K562 (cell line): ENCODE results near the gene EEF2. TPM values are rescaled to one million over a fixed set of nuclear protein-coding genes. Genes with fewer than 3 reads are reported as not detected.

Experiments
- ATAC-seq: fragments of 200-7000 bp; cut with Tn5 transposase; 3 replicates; pipeline ENCODE4 v1.9.1; 2020; ENCODE audit warnings: moderate library complexity
- BruUV-seq: library from RNA; stranded (reverse); fragments of 400-500 nt; replicated peaks from 2 replicates; lab custom pipeline; 2021; lab: Mats Ljungman, UMichigan
- CTCF ChIA-PET: fragments of 300-600 bp; formaldehyde crosslinking; extraction: SDS; loops from one replicate; lab custom pipeline; 2021; ENCODE audit warnings: low intra/inter-chr PET ratio; lab: Yijun Ruan, JAX
- POLR2A ChIA-PET: fragments of 300-600, 350-650 bp; sonication (Branson Sonifier 250); formaldehyde crosslinking; extraction: SDS; loops from one replicate; lab custom pipeline; 2021; ENCODE audit warnings: antibody characterized with exemption, inconsistent platforms; lab: Yijun Ruan, JAX
- DNase-seq, 4 experiments: peaks; one replicate each; pipeline versions ENCODE4 v3.0.0 to v3.0.0-alpha.2; 2011 to 2018; ENCODE audit warnings: low spot score in 3 of 4, mixed read lengths in 3 of 4; ENCODE audit errors: extremely low read depth in 1 of 4
- FAIRE-seq: peaks from 2 replicates; lab custom pipeline; 2011; peaks lifted over from hg19 to GRCh38; lab: Jason Lieb, UNC
- H2AFZ ChIP-seq: 2 replicates; pipeline ENCODE4 v1.6.0; 2011; ENCODE audit warnings: low read depth, low read length, control low read depth, inconsistent platforms
- H3K27ac ChIP-seq: fragments of 200-600 bp; 3 replicates; pipeline ENCODE4 v1.8.0; 2011; ENCODE audit warnings: low read depth, mild to moderate bottlenecking, control low read depth, inconsistent platforms, low read length, moderate library complexity, mixed read lengths; ENCODE audit errors: extremely low read depth
- H3K27me3 ChIP-seq, 2 experiments: fragments of 300-600 bp in 1 of 2; 2 replicates in 1 of 2; 3 replicates in 1 of 2; pipeline versions ENCODE4 v1.6.0 to v1.8.0; 2011; ENCODE audit warnings: inconsistent platforms in 2 of 2, low read length in 2 of 2, mild to moderate bottlenecking in 1 of 2, mixed read lengths in 1 of 2, moderate library complexity in 1 of 2; ENCODE audit not compliant: control insufficient read depth in 2 of 2, insufficient read depth in 2 of 2
- H3K36me3 ChIP-seq: fragments of 300-600 bp; 3 replicates; pipeline ENCODE4 v1.8.0; 2011; ENCODE audit warnings: mild to moderate bottlenecking, low read length, inconsistent platforms; ENCODE audit not compliant: control insufficient read depth, insufficient read depth
- H3K4me1 ChIP-seq, 2 experiments: fragments of 200-600 bp in 1 of 2; replicated peaks in 1 of 2; 2 replicates in 1 of 2; 3 replicates in 1 of 2; pipeline versions ENCODE4 v1.5.1 to v1.8.0; 2011; ENCODE audit warnings: inconsistent platforms in 2 of 2, low read length in 2 of 2, mild to moderate bottlenecking in 1 of 2, mixed read lengths in 1 of 2, moderate library complexity in 1 of 2; ENCODE audit not compliant: control insufficient read depth in 2 of 2, insufficient read depth in 2 of 2
- H3K4me2 ChIP-seq: 2 replicates; pipeline ENCODE4 v1.6.1; 2011; ENCODE audit warnings: low read length, control low read depth, inconsistent platforms, mixed read lengths; ENCODE audit not compliant: insufficient read depth
- H3K4me3 ChIP-seq: fragments of 200-600 bp; sonication (generic), shearing (Covaris generic); 2 replicates; pipeline ENCODE4 v1.5.1; 2016; ENCODE audit warnings: control low read depth, inconsistent platforms
- H3K79me2 ChIP-seq: fragments of 200-600 bp; 3 replicates; pipeline ENCODE4 v1.8.0; 2011; ENCODE audit warnings: low read length, inconsistent platforms; ENCODE audit not compliant: control insufficient read depth, insufficient read depth
- H3K9ac ChIP-seq, 2 experiments: 2 replicates each; pipeline versions ENCODE4 v1.6.0 to v1.6.1; 2011; ENCODE audit warnings: low read depth in 2 of 2, low read length in 2 of 2, control low read depth in 1 of 2, inconsistent platforms in 1 of 2, mild to moderate bottlenecking in 1 of 2, mixed read lengths in 1 of 2; ENCODE audit not compliant: insufficient read depth in 1 of 2
- H3K9me1 ChIP-seq: one replicate; pipeline ENCODE4 v1.6.0; 2011; ENCODE audit warnings: inconsistent platforms, mild to moderate bottlenecking, low read length, moderate library complexity; ENCODE audit not compliant: control insufficient read depth, insufficient read depth
- H3K9me3 ChIP-seq: replicated peaks from 2 replicates; pipeline ENCODE4 v1.5.1; 2011; ENCODE audit warnings: low read depth, low read length, inconsistent platforms; ENCODE audit not compliant: control insufficient read depth, insufficient read depth
- H4K20me1 ChIP-seq: replicated peaks from 2 replicates; pipeline ENCODE4 v1.6.1; 2011; ENCODE audit warnings: low read length, inconsistent platforms, mixed read lengths; ENCODE audit not compliant: control insufficient read depth, insufficient read depth
- ARNT ChIP-seq, 2 experiments: fragments of 450-650 bp; IDR thresholded peaks; 2 replicates each; pipeline ENCODE4 v1.6.1; 2016; ENCODE audit warnings: mild to moderate bottlenecking in 1 of 2
- CBX3 ChIP-seq, 2 experiments: IDR thresholded peaks; 1 replicate in 1 of 2; 2 replicates in 1 of 2; pipeline ENCODE4 v1.6.1; 2012; ENCODE audit warnings: inconsistent platforms in 2 of 2, low read length in 2 of 2, borderline replicate concordance in 1 of 2, control low read depth in 1 of 2
- CBX8 ChIP-seq: fragments of 200-600 bp; sonication (generic); IDR thresholded peaks from 2 replicates; pipeline ENCODE4 v1.6.1; 2012; ENCODE audit warnings: borderline replicate concordance, mixed run types, low read depth, mild to moderate bottlenecking, moderate library complexity, mixed read lengths, low read length, control low read depth, inconsistent platforms; ENCODE audit not compliant: poor library complexity, severe bottlenecking; ENCODE audit errors: extremely low read depth
- HNRNPL ChIP-seq: fragments of 200-400 bp; formaldehyde crosslinking; IDR thresholded peaks from 2 replicates; pipeline ENCODE4 v1.6.1; 2017; ENCODE audit warnings: low read depth, mild to moderate bottlenecking, low read length
- MCM5 ChIP-seq: fragments of 450-650 bp; IDR thresholded peaks from 2 replicates; pipeline ENCODE4 v1.6.1; 2016; ENCODE audit warnings: low read depth
- NFYB ChIP-seq: IDR thresholded peaks from 2 replicates; pipeline ENCODE4 v1.6.1; 2011; ENCODE audit warnings: mild to moderate bottlenecking, moderate library complexity; ENCODE audit not compliant: insufficient read length; ENCODE audit errors: extremely low read depth
- POLR2A ChIP-seq: fragments of 450-650 bp; conservative IDR thresholded peaks from 2 replicates; pipeline ENCODE4 v1.6.1; 2016
- TCF3 ChIP-seq: sonication (generic); formaldehyde crosslinking; IDR thresholded peaks from 2 replicates; pipeline ENCODE4 v1.4.0; 2020; ENCODE audit warnings: mild to moderate bottlenecking, missing genetic modification reagents
- ZNF274 ChIP-seq: IDR thresholded peaks from 2 replicates; pipeline ENCODE4 v1.6.1; 2011; ENCODE audit warnings: low read depth, mild to moderate bottlenecking, low read length, moderate library complexity, borderline replicate concordance
- WGBS: fragments of 100-300 bp; shearing (Covaris generic); methylation state at CpG from one replicate; pipeline ENCODE4 v1.1.6; 2016; ENCODE audit warnings: low coverage, mixed read lengths; ENCODE audit not compliant: insufficient coverage; ENCODE audit errors: missing lambda C conversion rate; 5-methylcytosine and 5-hydroxymethylcytosine counted together
- in situ Hi-C: fragments of 300-500 bp; cut with MboI; formaldehyde crosslinking; loops from 4 replicates; pipeline ENCODE4 v1.15.0; 2018; ENCODE audit warnings: inconsistent platforms, mixed read lengths
- intact Hi-C: fragments of 100-400 bp; cut with micrococcal nuclease; formaldehyde crosslinking; loops from 2 replicates; pipeline ENCODE4 v1.14.2; 2022
- polyA plus RNA-seq, 8 experiments: library from polyadenylated mRNA; depleted of rRNA in 4 of 8; stranded (reverse) in 5 of 8; unstranded in 3 of 8; fragments of >200 nt; fragmentation: Nextera tagmentation in 2 of 8; fragmentation: Illumina TruSeq in 1 of 8; extraction: Ambion mirVana in 2 of 8; extraction: Trizol in 1 of 8; gene quantifications; 2 replicates each; pipeline versions ENCODE4 v1.2.1 to v1.2.3, GENCODE V29; 2011 to 2014; ENCODE audit warnings: inconsistent platforms in 1 of 8, missing spikeins in 1 of 8
- total RNA-seq, 7 experiments: library from RNA; depleted of rRNA in 6 of 7; stranded (reverse); fragments of >200 nt in 6 of 7; fragmentation: Illumina TruSeq in 2 of 7; extraction: Trizol in 2 of 7; gene quantifications; 2 replicates each; pipeline versions ENCODE4 v1.2.1 to v1.2.3, GENCODE V29; 2011 to 2021; ENCODE audit warnings: low replicate concordance in 1 of 7
- TF ChIP-seq, protein P1 (sequence below): fragments of 250-450 bp; sonication (Bioruptor Pico); IDR thresholded peaks from 2 replicates; pipeline ENCODE4 v1.4.0; 2020; ENCODE audit warnings: mild to moderate bottlenecking, moderate library complexity, borderline replicate concordance

EEF2 gene
- total and polyA plus RNA-seq, 9 of the 15 experiments (the other 6 are each of a cell fraction or from before 2014, with no cell fraction given) = 372 to 3,003 (median 1,453) TPM

DNA sequence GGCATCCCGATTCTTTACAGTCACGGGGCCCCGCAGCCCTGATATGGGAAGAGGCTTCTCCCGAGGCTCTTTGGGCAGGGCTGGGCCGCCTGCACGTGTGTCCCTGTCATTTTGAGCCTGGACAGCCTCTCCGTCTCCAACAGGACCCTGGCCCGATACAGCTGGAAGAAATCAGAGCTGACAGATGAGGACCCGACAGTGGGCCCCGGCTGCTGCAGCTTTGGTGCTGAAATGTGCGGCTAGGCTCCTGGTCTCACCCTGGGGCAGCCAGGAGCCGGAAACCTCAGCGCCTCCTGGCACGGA lies 25.5 kb upstream of the EEF2 start:
- ChIA-PET POLR2A (interaction anchor here (0.6 to 1.8 kb wide), 4 partner anchors 10 to 726 kb away, joined by 3 to 4 read pairs (median 3); partner anchors contain the start of gene EEF2), CTCF (no interaction called here)
- Histone ChIP-seq H3K27ac (no peak overlapping the region), H3K79me2 (peaks cover 53% of the 10 kb centered on the region), H3K9ac (peak overlapping the region in 1 of 2 experiments; percentile 75; a peak in 1 of 4 replicates), H2AFZ (no peak overlapping the region), H3K4me3 (no peak overlapping the region), H3K4me1 (peaks cover 18 to 77% of the 10 kb centered on the region in 2 experiments; a peak in 4 of 5 replicates), H3K9me1 (no peaks in the 10 kb centered on the region), H3K27me3 (no peaks in the 10 kb centered on the region), H3K36me3 (peaks cover 50% of the 10 kb centered on the region; the same call in 1 of the 3 replicates), H3K4me2 (no peak overlapping the region)
- ATAC-seq (no peak), FAIRE-seq (no peak), DNase-seq (no peak)
- BruUV-seq = no TSS peak
- in situ Hi-C loops = no loop called here
- WGBS = 91% methylated on average over 13 of the region's 14 CpGs
- intact Hi-C loops = no loop called here
- TF ChIP-seq HNRNPL (no peak), ARNT (IDR thresholded peaks at IDR 0.05) (no peak), CBX8 (no peak), ZNF274 (no peak), NFYB (no peak), POLR2A (no peak), MCM5 (no peak), TCF3 (CRISPR knock-in tag) (no peak), CBX3 (IDR thresholded peaks at IDR 0.05; ENCODE audit: borderline replicate concordance in 1 of 2, low read length in 2 of 2) (no peak)
- TF ChIP-seq, protein P1, sequence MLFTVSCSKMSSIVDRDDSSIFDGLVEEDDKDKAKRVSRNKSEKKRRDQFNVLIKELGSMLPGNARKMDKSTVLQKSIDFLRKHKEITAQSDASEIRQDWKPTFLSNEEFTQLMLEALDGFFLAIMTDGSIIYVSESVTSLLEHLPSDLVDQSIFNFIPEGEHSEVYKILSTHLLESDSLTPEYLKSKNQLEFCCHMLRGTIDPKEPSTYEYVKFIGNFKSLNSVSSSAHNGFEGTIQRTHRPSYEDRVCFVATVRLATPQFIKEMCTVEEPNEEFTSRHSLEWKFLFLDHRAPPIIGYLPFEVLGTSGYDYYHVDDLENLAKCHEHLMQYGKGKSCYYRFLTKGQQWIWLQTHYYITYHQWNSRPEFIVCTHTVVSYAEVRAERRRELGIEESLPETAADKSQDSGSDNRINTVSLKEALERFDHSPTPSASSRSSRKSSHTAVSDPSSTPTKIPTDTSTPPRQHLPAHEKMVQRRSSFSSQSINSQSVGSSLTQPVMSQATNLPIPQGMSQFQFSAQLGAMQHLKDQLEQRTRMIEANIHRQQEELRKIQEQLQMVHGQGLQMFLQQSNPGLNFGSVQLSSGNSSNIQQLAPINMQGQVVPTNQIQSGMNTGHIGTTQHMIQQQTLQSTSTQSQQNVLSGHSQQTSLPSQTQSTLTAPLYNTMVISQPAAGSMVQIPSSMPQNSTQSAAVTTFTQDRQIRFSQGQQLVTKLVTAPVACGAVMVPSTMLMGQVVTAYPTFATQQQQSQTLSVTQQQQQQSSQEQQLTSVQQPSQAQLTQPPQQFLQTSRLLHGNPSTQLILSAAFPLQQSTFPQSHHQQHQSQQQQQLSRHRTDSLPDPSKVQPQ (CRISPR knock-in tag) = no peak
- TF ChIP-seq, all 486 proteins: peak for 0
- Histone ChIP-seq H4K20me1 (peaks cover 37% of the 10 kb centered on the region), H3K9me3 (no peaks in the 10 kb centered on the region)
